A673 (cell line): Measurements from ENCODE around the gene FCHSD2. TPM values are rescaled to one million over a fixed set of nuclear protein-coding genes. Genes with fewer than 3 reads are reported as not detected.
A peak's percentile ranks its signal among the peaks of the same experiment; 100 is the strongest.

Experiments
- BruUV-seq: library from RNA; stranded (reverse); fragments of 400-500 nt; replicated peaks from 2 replicates; lab custom pipeline; 2021; lab: Mats Ljungman, UMichigan
- CTCF ChIA-PET: fragments of 300-600 bp; sonication (Branson Sonifier 250); formaldehyde crosslinking; loops from one replicate; lab custom pipeline; 2022; ENCODE audit warnings: antibody characterized with exemption; lab: Charles Lee
- POLR2A ChIA-PET: fragments of 300-600 bp; sonication (Branson Sonifier 250); formaldehyde crosslinking; loops from one replicate; lab custom pipeline; 2022; ENCODE audit warnings: antibody characterized with exemption; ENCODE audit not compliant: low non-redundant PET; lab: Charles Lee
- DNase-seq: peaks from one replicate; pipeline ENCODE4 v3.0.0-alpha.2; 2015; ENCODE audit warnings: low spot score
- H3K27ac ChIP-seq: fragments of 200-600 bp; sonication (generic); 2 replicates; pipeline ENCODE4 v1.5.1; 2016; ENCODE audit warnings: mixed run types, low read depth, mild to moderate bottlenecking, mixed read lengths, antibody characterized with exemption, low read length; ENCODE audit not compliant: poor library complexity, severe bottlenecking
- H3K27me3 ChIP-seq: fragments of 200-600 bp; sonication (generic); replicated peaks from 2 replicates; pipeline ENCODE4 v1.6.1; 2017; ENCODE audit warnings: mixed run types, low read depth, mild to moderate bottlenecking, mixed read lengths, antibody characterized with exemption, low read length; ENCODE audit not compliant: insufficient read depth, poor library complexity
- H3K36me3 ChIP-seq: fragments of 200-600 bp; sonication (generic); 2 replicates; pipeline ENCODE4 v1.6.1; 2016; ENCODE audit warnings: mixed run types, mild to moderate bottlenecking, mixed read lengths, antibody characterized with exemption, low read length; ENCODE audit not compliant: insufficient read depth, poor library complexity, severe bottlenecking
- H3K4me1 ChIP-seq: fragments of 200-600 bp; sonication (generic); 2 replicates; pipeline ENCODE4 v1.6.1; 2017; ENCODE audit warnings: mixed run types, mild to moderate bottlenecking, mixed read lengths, antibody characterized with exemption, low read length; ENCODE audit not compliant: insufficient read depth, poor library complexity, severe bottlenecking
- H3K4me3 ChIP-seq: fragments of 200-600 bp; sonication (generic); 2 replicates; pipeline ENCODE4 v1.5.1; 2016; ENCODE audit warnings: low read depth, mixed run types, mild to moderate bottlenecking, mixed read lengths, low read length; ENCODE audit not compliant: poor library complexity, severe bottlenecking
- H3K9me3 ChIP-seq: fragments of 200-600 bp; sonication (generic); 2 replicates; pipeline ENCODE4 v1.6.1; 2016; ENCODE audit warnings: mixed run types, low read depth, mild to moderate bottlenecking, mixed read lengths, antibody characterized with exemption, low read length; ENCODE audit not compliant: poor library complexity, severe bottlenecking
- EZH2 ChIP-seq: fragments of 200-600 bp; sonication (generic); IDR thresholded peaks from 2 replicates; pipeline ENCODE4 v1.6.1; 2017; ENCODE audit warnings: borderline replicate concordance, low read depth, mild to moderate bottlenecking, mixed read lengths, antibody characterized with exemption, low read length; ENCODE audit not compliant: poor library complexity, severe bottlenecking
- intact Hi-C: fragments of 100-400 bp; cut with micrococcal nuclease; formaldehyde crosslinking; loops from one replicate; pipeline ENCODE4 v1.10.0; 2022; ENCODE audit not compliant: unreplicated experiment
- total RNA-seq: library from RNA; stranded (reverse); gene quantifications from 2 replicates; pipeline ENCODE4 v1.2.3, GENCODE V29; 2021
- TF ChIP-seq, protein P1 (sequence below): fragments of 300-800, 200-600 bp; sonication (generic); conservative IDR thresholded peaks from 2 replicates; pipeline ENCODE4 v1.5.1; 2017; ENCODE audit warnings: low read depth, mild to moderate bottlenecking, antibody characterized with exemption, low read length, moderate library complexity, mixed read lengths

The FCHSD2 gene
- total RNA-seq, 1 experiment from 2014 or later, result 44.7 TPM

DNA sequence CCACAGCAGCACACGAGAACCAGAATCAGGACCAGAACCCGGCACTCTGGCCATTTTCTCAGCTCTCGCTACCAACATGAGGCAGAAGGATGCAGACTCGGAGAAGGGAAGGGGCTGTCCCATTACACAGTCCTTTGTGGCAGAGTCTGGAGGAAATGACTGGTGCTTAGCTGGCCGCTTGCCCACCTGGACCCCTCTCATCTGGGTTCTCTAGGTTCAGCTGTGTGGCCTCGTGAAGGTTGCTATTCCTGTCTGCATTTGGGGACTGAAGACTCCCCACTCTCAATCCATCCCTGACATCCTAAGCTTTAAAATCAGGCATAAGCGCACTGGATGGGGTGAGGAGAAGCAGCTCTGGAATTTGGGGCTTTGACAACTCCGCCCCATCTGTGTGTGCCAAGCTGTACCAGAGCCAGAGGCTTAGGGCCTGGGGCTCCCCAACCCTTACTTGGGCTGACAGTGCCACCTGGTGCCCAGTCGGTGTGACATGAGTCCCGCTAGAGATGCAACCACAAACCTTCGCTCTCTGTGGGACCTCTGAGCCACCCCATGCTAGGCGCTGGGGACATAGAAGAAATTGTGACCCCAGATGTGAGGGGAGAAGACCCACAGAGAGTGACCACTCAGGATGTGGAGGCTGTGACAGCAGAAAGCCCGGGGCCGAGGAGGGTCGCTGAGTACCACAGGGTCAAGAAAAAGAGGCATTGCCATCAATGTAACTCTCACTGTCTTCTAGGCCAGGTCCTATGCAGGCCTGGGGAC lies 35.8 kb upstream of the FCHSD2 start:
- Histone ChIP-seq H3K9me3 (no peaks in the 10 kb centered on the region), H3K4me3 (no peak overlapping the region), H3K27ac (no peak overlapping the region), H3K36me3 (no peaks in the 10 kb centered on the region), H3K4me1 (no peaks in the 10 kb centered on the region), H3K27me3 (no peaks in the 10 kb centered on the region)
- ChIA-PET CTCF (interaction anchor here (0.5 to 2.8 kb wide), 9 partner anchors 35 to 707 kb away, joined by 3 to 26 read pairs (median 8); no protein-coding TSS in a partner anchor), POLR2A (no interaction called here)
- TF ChIP-seq, protein P1, sequence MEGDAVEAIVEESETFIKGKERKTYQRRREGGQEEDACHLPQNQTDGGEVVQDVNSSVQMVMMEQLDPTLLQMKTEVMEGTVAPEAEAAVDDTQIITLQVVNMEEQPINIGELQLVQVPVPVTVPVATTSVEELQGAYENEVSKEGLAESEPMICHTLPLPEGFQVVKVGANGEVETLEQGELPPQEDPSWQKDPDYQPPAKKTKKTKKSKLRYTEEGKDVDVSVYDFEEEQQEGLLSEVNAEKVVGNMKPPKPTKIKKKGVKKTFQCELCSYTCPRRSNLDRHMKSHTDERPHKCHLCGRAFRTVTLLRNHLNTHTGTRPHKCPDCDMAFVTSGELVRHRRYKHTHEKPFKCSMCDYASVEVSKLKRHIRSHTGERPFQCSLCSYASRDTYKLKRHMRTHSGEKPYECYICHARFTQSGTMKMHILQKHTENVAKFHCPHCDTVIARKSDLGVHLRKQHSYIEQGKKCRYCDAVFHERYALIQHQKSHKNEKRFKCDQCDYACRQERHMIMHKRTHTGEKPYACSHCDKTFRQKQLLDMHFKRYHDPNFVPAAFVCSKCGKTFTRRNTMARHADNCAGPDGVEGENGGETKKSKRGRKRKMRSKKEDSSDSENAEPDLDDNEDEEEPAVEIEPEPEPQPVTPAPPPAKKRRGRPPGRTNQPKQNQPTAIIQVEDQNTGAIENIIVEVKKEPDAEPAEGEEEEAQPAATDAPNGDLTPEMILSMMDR, result peak; percentile 91
- no peak for TF ChIP-seq EZH2
- intact Hi-C loops, result loop anchor here (1.0 to 10.0 kb wide), 4 partner anchors 253 to 593 kb away; no protein-coding TSS in a partner anchor
- BruUV-seq, result no TSS peak
- peak; percentile 90 for DNase-seq

DNA sequence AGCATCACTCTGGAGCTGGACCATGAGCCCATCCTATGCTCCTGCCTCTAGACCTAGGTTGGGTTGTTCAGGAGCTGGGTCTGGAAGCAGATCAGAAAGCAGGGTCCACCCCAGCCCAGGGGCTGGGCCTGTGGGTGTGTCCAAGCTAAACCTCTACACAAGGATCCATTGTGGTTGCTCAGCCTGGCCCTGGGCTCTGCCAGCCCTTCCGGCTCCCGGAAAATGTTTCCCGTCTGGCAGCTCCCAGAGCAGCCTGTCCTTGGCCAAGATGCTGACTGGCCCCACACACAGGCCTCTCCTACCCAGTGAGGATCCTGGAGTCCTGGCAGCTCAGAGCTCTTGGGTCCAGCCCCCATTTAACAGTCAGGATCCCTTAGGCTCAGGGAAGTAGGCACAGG lies 35.3 kb upstream of the FCHSD2 start:
- no peak overlapping the region for H3K27ac ChIP-seq
- H3K27me3 ChIP-seq, result no peaks in the 10 kb centered on the region
- DNase-seq, result no peak
- H3K4me3 ChIP-seq, result no peak overlapping the region
- CTCF ChIA-PET, result interaction anchor here (0.5 to 2.8 kb wide), 9 partner anchors 35 to 706 kb away, joined by 3 to 26 read pairs (median 8); no protein-coding TSS in a partner anchor
- no peaks in the 10 kb centered on the region for H3K9me3 ChIP-seq
- POLR2A ChIA-PET, result no interaction called here
- intact Hi-C loops, result loop anchor here (10.0 kb wide), 1 partner anchor 593 kb away; no protein-coding TSS in a partner anchor
- BruUV-seq, result no TSS peak
- H3K36me3 ChIP-seq, result no peaks in the 10 kb centered on the region
- TF ChIP-seq, protein P1, result no peak
- no peak for TF ChIP-seq EZH2
- H3K4me1 ChIP-seq, result no peaks in the 10 kb centered on the region

DNA sequence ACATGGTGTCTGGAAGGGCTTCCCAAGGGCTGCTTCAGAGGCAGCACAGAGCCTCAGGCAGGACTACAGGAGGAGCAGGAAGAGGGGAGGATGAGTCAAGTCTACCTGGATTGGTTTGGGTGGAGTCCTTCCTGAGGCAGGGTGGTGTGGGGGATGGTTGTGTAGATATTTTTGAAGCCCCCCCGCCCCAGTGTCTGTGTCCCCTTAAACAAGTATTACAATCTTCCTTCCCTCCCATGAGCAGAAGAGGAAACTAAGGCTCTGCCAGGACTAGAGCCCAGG lies 34.7 kb upstream of the FCHSD2 start:
- intact Hi-C loops, result loop anchor here (10.0 kb wide), 1 partner anchor 592 kb away; no protein-coding TSS in a partner anchor
- no peaks in the 10 kb centered on the region for H3K36me3 ChIP-seq
- no peaks in the 10 kb centered on the region for H3K4me1 ChIP-seq
- ChIA-PET CTCF (interaction anchor here (0.7 to 2.8 kb wide), 4 partner anchors 34 to 452 kb away, joined by 3 to 26 read pairs (median 8); no protein-coding TSS in a partner anchor), POLR2A (interaction anchor here (0.6 kb wide), 1 partner anchor 115 kb away, joined by 3 read pairs; no protein-coding TSS in a partner anchor)
- DNase-seq, result no peak
- BruUV-seq, result no TSS peak
- no peaks in the 10 kb centered on the region for H3K27me3 ChIP-seq
- H3K4me3 ChIP-seq, result no peak overlapping the region
- no peak overlapping the region for H3K27ac ChIP-seq
- TF ChIP-seq, protein P1, result no peak
- no peak for TF ChIP-seq EZH2
- no peaks in the 10 kb centered on the region for H3K9me3 ChIP-seq
